DOHH2 (cell line): ENCODE results near the gene PPP1R36.

Experiments used
- H3F3A ChIP-seq: fragments of 200-600 bp; sonication (generic), shearing (Covaris generic); 2 replicates; pipeline ENCODE4 v1.6.0; 2016; ENCODE audit warnings: antibody characterized with exemption, mild to moderate bottlenecking; ENCODE audit not compliant: control insufficient read depth, insufficient read depth
- H3K27ac ChIP-seq: fragments of 200-600 bp; sonication (generic); 2 replicates; pipeline ENCODE4 v1.5.1; 2014; ENCODE audit warnings: low read depth, mild to moderate bottlenecking, low read length, moderate library complexity
- H3K27me3 ChIP-seq: fragments of 200-600 bp; sonication (generic); 2 replicates; pipeline ENCODE4 v1.6.1; 2014; ENCODE audit warnings: mild to moderate bottlenecking, low read length, mixed read lengths; ENCODE audit not compliant: control insufficient read depth
- H3K36me3 ChIP-seq: fragments of 200-600 bp; sonication (generic); 2 replicates; pipeline ENCODE4 v1.6.1; 2014; ENCODE audit warnings: mild to moderate bottlenecking, low read length, moderate library complexity, mixed read lengths; ENCODE audit not compliant: control insufficient read depth
- H3K4me1 ChIP-seq: fragments of 200-600 bp; sonication (generic); 2 replicates; pipeline ENCODE4 v1.6.1; 2014; ENCODE audit warnings: mild to moderate bottlenecking, low read length, mixed read lengths; ENCODE audit not compliant: control insufficient read depth
- H3K4me2 ChIP-seq: fragments of 200-600 bp; sonication (generic); 2 replicates; pipeline ENCODE4 v1.6.0; 2014; ENCODE audit warnings: mild to moderate bottlenecking, low read length, moderate library complexity
- H3K4me3 ChIP-seq: fragments of 200-600 bp; sonication (generic); 2 replicates; pipeline ENCODE4 v1.5.1; 2014; ENCODE audit warnings: mild to moderate bottlenecking, low read length, mixed read lengths
- H3K79me2 ChIP-seq: fragments of 200-600 bp; sonication (generic); 2 replicates; pipeline ENCODE4 v1.6.1; 2014; ENCODE audit warnings: mild to moderate bottlenecking, low read length, mixed read lengths; ENCODE audit not compliant: control insufficient read depth
- H3K9me2 ChIP-seq: fragments of 200-600 bp; sonication (generic); replicated peaks from 2 replicates; pipeline ENCODE4 v1.6.1; 2014; ENCODE audit warnings: mild to moderate bottlenecking, low read length, mixed read lengths; ENCODE audit not compliant: control insufficient read depth
- H3K9me3 ChIP-seq: fragments of 200-600 bp; sonication (generic); 2 replicates; pipeline ENCODE4 v1.6.1; 2014; ENCODE audit warnings: antibody characterized with exemption, low read length, mixed read lengths; ENCODE audit not compliant: control insufficient read depth, insufficient read depth
- H4K20me1 ChIP-seq: fragments of 200-600 bp; sonication (generic); 2 replicates; pipeline ENCODE4 v1.6.0; 2014; ENCODE audit warnings: low read depth, mild to moderate bottlenecking, antibody characterized with exemption, low read length, moderate library complexity; ENCODE audit not compliant: control insufficient read depth, insufficient read depth
- CTCF ChIP-seq: fragments of 200-600 bp; sonication (generic); IDR thresholded peaks from one replicate; pipeline ENCODE4 v1.5.1; 2014; ENCODE audit warnings: antibody characterized with exemption, mild to moderate bottlenecking, low read depth, low read length; ENCODE audit not compliant: poor library complexity, severe bottlenecking
- EZH2phosphoT487 ChIP-seq: fragments of 200-600 bp; sonication (generic); IDR thresholded peaks from 2 replicates; pipeline ENCODE4 v1.6.1; 2017; ENCODE audit warnings: borderline replicate concordance, mild to moderate bottlenecking, antibody characterized with exemption, low read length, moderate library complexity, mixed read lengths

PPP1R36 gene

GRCh38 chr14:64510825-64511671 is 38.7 kb upstream of the PPP1R36 start:
- Histone ChIP-seq H3K36me3 (peaks cover 37% of the 10 kb centered on the region), H3K4me1 (peaks cover 55% of the 10 kb centered on the region), H3K4me2 (peak overlapping the region; percentile 55), H3K4me3 (peak overlapping the region; percentile 13), H3K27ac (0 out of 2 replicates have a peak overlapping the region, but pooled peaks have one; percentile 12), H3K27me3 (no peaks in the 10 kb centered on the region), H3K9me2 (no peaks in the 10 kb centered on the region), H3F3A (peaks cover 14% of the 10 kb centered on the region), H4K20me1 (peaks cover 39% of the 10 kb centered on the region), H3K9me3 (no peaks in the 10 kb centered on the region), H3K79me2 (peaks cover 99% of the 10 kb centered on the region)
- TF ChIP-seq CTCF (peak; percentile 95), EZH2phosphoT487 (no peak)

GRCh38 chr14:64513271-64513670 is 36.5 kb upstream of the PPP1R36 start:
- H3K4me2 ChIP-seq, result no peak overlapping the region
- H3K4me1 ChIP-seq, result peaks cover 34% of the 10 kb centered on the region
- peaks cover 98% of the 10 kb centered on the region for H3K79me2 ChIP-seq

GRCh38 chr14:64515053-64515452 is 34.7 kb upstream of the PPP1R36 start:
- peaks cover 33% of the 10 kb centered on the region for H4K20me1 ChIP-seq
- no peaks in the 10 kb centered on the region for H3K27me3 ChIP-seq
- no peaks in the 10 kb centered on the region for H3K9me3 ChIP-seq
- H3K4me2 ChIP-seq, result no peak overlapping the region
- no peaks in the 10 kb centered on the region for H3K9me2 ChIP-seq
- H3K27ac ChIP-seq, result no peak overlapping the region
- peaks cover 97% of the 10 kb centered on the region for H3K79me2 ChIP-seq
- peaks cover 17% of the 10 kb centered on the region for H3K4me1 ChIP-seq
- TF ChIP-seq EZH2phosphoT487 (no peak), CTCF (no peak)
- peaks cover 8% of the 10 kb centered on the region for H3F3A ChIP-seq
- H3K4me3 ChIP-seq, result no peak overlapping the region
- H3K36me3 ChIP-seq, result peaks cover 37% of the 10 kb centered on the region

More at GRCh38 chr14:64513271-64513670, 36.5 kb upstream of the PPP1R36 start:
- no peaks in the 10 kb centered on the region for H3K27me3 ChIP-seq
- no peak overlapping the region for H3K4me3 ChIP-seq
- no peak overlapping the region for H3K27ac ChIP-seq
- peaks cover 34% of the 10 kb centered on the region for H3K36me3 ChIP-seq
- TF ChIP-seq EZH2phosphoT487 (no peak), CTCF (no peak)
- peaks cover 38% of the 10 kb centered on the region for H4K20me1 ChIP-seq
- H3F3A ChIP-seq, result peaks cover 15% of the 10 kb centered on the region
- H3K9me2 ChIP-seq, result no peaks in the 10 kb centered on the region
- no peaks in the 10 kb centered on the region for H3K9me3 ChIP-seq
